GM12878 (cell line): ENCODE measurements around the gene ITPR2. TPM values are rescaled to one million over a fixed set of nuclear protein-coding genes. Genes with fewer than 3 reads are reported as not detected.

Experiments used
- ATAC-seq: fragments of 200-7000 bp; cut with Tn5 transposase; 3 replicates; pipeline ENCODE4 v1.9.1; 2020; ENCODE audit warnings: mild to moderate bottlenecking, moderate library complexity
- BruUV-seq: library from RNA; stranded (reverse); fragments of 400-500 nt; replicated peaks from 2 replicates; lab custom pipeline; 2021; lab: Mats Ljungman, UMichigan
- CTCF ChIA-PET: fragments of 300-600 bp; sonication (Branson Sonifier 250); formaldehyde crosslinking; extraction: SDS; loops from one replicate; lab custom pipeline; 2021; ENCODE audit warnings: inconsistent platforms; lab: Yijun Ruan, JAX
- POLR2A ChIA-PET: fragments of 350-600 bp; formaldehyde crosslinking; extraction: SDS; loops from one replicate; lab custom pipeline; 2021; ENCODE audit warnings: inconsistent platforms; lab: Charles Lee
- RAD21 ChIA-PET: fragments of 300-600 bp; sonication (Branson Sonifier 250); formaldehyde crosslinking; loops from one replicate; lab custom pipeline; 2023; ENCODE audit warnings: antibody characterized with exemption; ENCODE audit not compliant: unreplicated experiment; lab: Charles Lee
- SMC1A ChIA-PET: fragments of 300-600 bp; sonication (Branson Sonifier 250); formaldehyde crosslinking; loops from one replicate; lab custom pipeline; 2023; ENCODE audit not compliant: unreplicated experiment, uncharacterized antibody; lab: Charles Lee
- DNase-seq: peaks from one replicate; pipeline ENCODE4 v3.0.0-alpha.2; 2011; ENCODE audit warnings: low read depth, low spot score
- FAIRE-seq: peaks from 3 replicates; lab custom pipeline; 2011; peaks lifted over from hg19 to GRCh38; lab: Jason Lieb, UNC
- H2AFZ ChIP-seq: 2 replicates; pipeline ENCODE4 v1.6.0; 2011; ENCODE audit warnings: low read depth, low read length, control low read depth; ENCODE audit not compliant: control insufficient read depth
- H3K27ac ChIP-seq: 2 replicates; pipeline ENCODE4 v1.5.1; 2011; ENCODE audit warnings: control low read depth; ENCODE audit not compliant: control insufficient read depth, insufficient read depth
- H3K27me3 ChIP-seq, 2 experiments: replicated peaks in 1 of 2; 2 replicates each; pipeline versions ENCODE4 v1.6.0 to v1.6.1; 2011; ENCODE audit warnings: low read length in 1 of 2; ENCODE audit not compliant: control insufficient read depth in 2 of 2, insufficient read depth in 2 of 2
- H3K36me3 ChIP-seq, 2 experiments: 2 replicates each; pipeline ENCODE4 v1.5.1; 2011; ENCODE audit warnings: low read length in 1 of 2; ENCODE audit not compliant: control insufficient read depth in 2 of 2, insufficient read depth in 2 of 2
- H3K4me1 ChIP-seq: 2 replicates; pipeline ENCODE4 v1.6.1; 2011; ENCODE audit warnings: mild to moderate bottlenecking, low read length, moderate library complexity, mixed read lengths; ENCODE audit not compliant: control insufficient read depth, insufficient read depth
- H3K4me2 ChIP-seq: 2 replicates; pipeline ENCODE4 v1.6.0; 2011; ENCODE audit warnings: control low read depth; ENCODE audit not compliant: control insufficient read depth, insufficient read depth
- H3K4me3 ChIP-seq: fragments of 200-600 bp; sonication (generic); 2 replicates; pipeline ENCODE4 v1.5.1; 2016
- H3K79me2 ChIP-seq: 2 replicates; pipeline ENCODE4 v1.6.0; 2011; ENCODE audit warnings: low read length; ENCODE audit not compliant: control insufficient read depth, insufficient read depth
- H3K9ac ChIP-seq: 2 replicates; pipeline ENCODE4 v1.8.0; 2011; ENCODE audit warnings: low read length, control low read depth, mixed read lengths; ENCODE audit not compliant: control insufficient read depth, insufficient read depth
- H3K9me3 ChIP-seq: replicated peaks from 3 replicates; pipeline ENCODE4 v1.5.1; 2011; ENCODE audit warnings: mild to moderate bottlenecking, low read length; ENCODE audit not compliant: control insufficient read depth, insufficient read depth
- H4K20me1 ChIP-seq: 2 replicates; pipeline ENCODE4 v1.6.0; 2011; ENCODE audit not compliant: control insufficient read depth, insufficient read depth
- EGR1 ChIP-seq, 2 experiments: IDR thresholded peaks; 1 replicate in 1 of 2; 2 replicates in 1 of 2; pipeline ENCODE4 v1.6.1; 2011 to 2012; ENCODE audit warnings: low read depth in 2 of 2, low read length in 2 of 2, borderline replicate concordance in 1 of 2, mild to moderate bottlenecking in 1 of 2, moderate library complexity in 1 of 2
- HDAC6 ChIP-seq: fragments of 200-600 bp; sonication (generic); IDR thresholded peaks from one replicate; pipeline ENCODE4 v1.8.0; 2017; ENCODE audit warnings: antibody characterized with exemption; ENCODE audit not compliant: unreplicated experiment
- MLLT1 ChIP-seq: fragments of 450-650 bp; IDR thresholded peaks from 2 replicates; pipeline ENCODE4 v1.6.1; 2016; ENCODE audit warnings: mild to moderate bottlenecking
- POU2F2 ChIP-seq: IDR thresholded peaks from 3 replicates; pipeline ENCODE4 v1.6.1; 2011; ENCODE audit warnings: low read depth, mild to moderate bottlenecking, low read length, borderline replicate concordance
- REST ChIP-seq: IDR thresholded peaks from 2 replicates; pipeline ENCODE4 v1.6.1; 2012; ENCODE audit warnings: mild to moderate bottlenecking, low read depth, low read length
- STAT3 ChIP-seq: IDR thresholded peaks from 2 replicates; pipeline ENCODE4 v1.6.1; 2011; ENCODE audit warnings: low read depth, low read length, improper control_type of control experiment
- ZNF384 ChIP-seq: IDR thresholded peaks from 2 replicates; pipeline ENCODE4 v1.6.1; 2012; ENCODE audit warnings: low read depth, mild to moderate bottlenecking, low read length, improper control_type of control experiment, borderline replicate concordance
- ZNF687 ChIP-seq: fragments of 450-650 bp; IDR thresholded peaks from 2 replicates; pipeline ENCODE4 v1.6.1; 2017; ENCODE audit warnings: mild to moderate bottlenecking, moderate library complexity
- ZSCAN29 ChIP-seq: fragments of 450-650 bp; IDR thresholded peaks from 2 replicates; pipeline ENCODE4 v1.6.1; 2017; ENCODE audit warnings: mild to moderate bottlenecking, moderate library complexity
- WGBS: methylation state at CpG from one replicate; pipeline ENCODE4 v1.1.6; 2016; ENCODE audit warnings: low lambda C conversion rate; ENCODE audit not compliant: insufficient replicate concordance, insufficient coverage; ENCODE audit errors: missing lambda C conversion rate; 5-methylcytosine and 5-hydroxymethylcytosine counted together
- in situ Hi-C: fragments of 300-500 bp; cut with MboI; formaldehyde crosslinking; loops from 9 replicates; pipeline ENCODE4 v1.14.3; 2018; ENCODE audit warnings: mixed read lengths
- intact Hi-C: fragments of 100-400 bp; cut with micrococcal nuclease; formaldehyde crosslinking; loops from one replicate; pipeline ENCODE4 v1.14.2; 2022; ENCODE audit not compliant: unreplicated experiment
- polyA plus RNA-seq, 11 experiments: library from polyadenylated mRNA; depleted of rRNA in 4 of 11; unstranded in 6 of 11; stranded (reverse) in 5 of 11; fragments of >200 nt; fragmentation: Nextera tagmentation in 4 of 11; fragmentation: Illumina TruSeq in 1 of 11; extraction: Ambion mirVana in 4 of 11; extraction: Trizol in 1 of 11; gene quantifications; 1 replicate in 1 of 11; 2 replicates in 10 of 11; pipeline versions ENCODE4 v1.2.1 to v1.2.3, GENCODE V29; 2011 to 2016; ENCODE audit warnings: inconsistent platforms in 2 of 11, missing spikeins in 2 of 11, low read depth in 1 of 11
- total RNA-seq, 4 experiments: library from RNA; depleted of rRNA in 3 of 4; stranded (reverse); fragments of >200 nt in 3 of 4; fragmentation: Illumina TruSeq in 1 of 4; extraction: Trizol in 1 of 4; gene quantifications; 2 replicates each; pipeline versions ENCODE4 v1.2.1 to v1.2.3, GENCODE V29; 2013 to 2021

The ITPR2 gene
- total and polyA plus RNA-seq, 10 of the 15 experiments (the other 5 are each of a cell fraction or from before 2014, with no cell fraction given), result 7.5 to 76.2 (median 47.1) TPM

- no peaks in the 10 kb centered on the region for H3K27me3 ChIP-seq
- BruUV-seq, result TSS peak; percentile 73
- H2AFZ ChIP-seq, result no peak overlapping the region
- H4K20me1 ChIP-seq, result no peaks in the 10 kb centered on the region
- FAIRE-seq (peak; percentile 23), DNase-seq (peak; percentile 76), ATAC-seq (peak; percentile 63)
- H3K27ac ChIP-seq, result peak overlapping the region; percentile 97
- H3K4me2 ChIP-seq, result peak overlapping the region; percentile 85
- peaks cover 47% of the 10 kb centered on the region for H3K79me2 ChIP-seq
- peaks cover 9% of the 10 kb centered on the region; the same call in 2 of the 3 replicates for H3K9me3 ChIP-seq
- RAD21 ChIA-PET, result interaction anchor here (0.8 to 5.0 kb wide), 18 partner anchors 7 to 572 kb away, joined by 3 to 46 read pairs (median 5); partner anchors contain the start of gene ITPR2
- CTCF ChIA-PET, result interaction anchor here (0.9 to 4.4 kb wide), 11 partner anchors 8 to 286 kb away, joined by 3 to 22 read pairs (median 4); partner anchors contain the start of genes ITPR2 and TM7SF3
- intact Hi-C loops (loop anchor here (2.0 to 5.0 kb wide), 4 partner anchors 14 to 104 kb away; partner anchors contain the start of gene ITPR2), in situ Hi-C loops (no loop called here)
- SMC1A ChIA-PET, result interaction anchor here (0.6 to 5.4 kb wide), 19 partner anchors 8 to 609 kb away, joined by 3 to 96 read pairs (median 4); partner anchors contain the start of gene ITPR2
- POLR2A ChIA-PET, result interaction anchor here (0.6 to 4.0 kb wide), 14 partner anchors 9 to 572 kb away, joined by 3 to 17 read pairs (median 6); partner anchors contain the start of gene ITPR2
- WGBS, result 29% methylated on average over 5 of the region's 5 CpGs
- peaks cover 63% of the 10 kb centered on the region for H3K4me1 ChIP-seq
- H3K4me3 ChIP-seq, result peak overlapping the region; percentile 9; the same call in 1 of the 2 replicates
- H3K36me3 ChIP-seq, result no peaks in the 10 kb centered on the region; a peak in 2 of 4 replicates
- peak overlapping the region; percentile 28 for H3K9ac ChIP-seq
- 0 out of 2 replicates have a peak, but pooled peaks have one; percentile 40 for TF ChIP-seq ZSCAN29
- TF ChIP-seq POU2F2, result peak; percentile 88
- TF ChIP-seq REST, result 0 out of 2 replicates have a peak, but pooled peaks have one; percentile 46
- TF ChIP-seq ZNF687, result no peak; the same call in 1 of the 2 replicates
- TF ChIP-seq HDAC6, result no peak
- 0 out of 2 replicates have a peak, but pooled peaks have one; percentile 7 for TF ChIP-seq MLLT1
- TF ChIP-seq EGR1 (IDR thresholded peaks at IDR 0.05; ENCODE audit: borderline replicate concordance in 1 of 2, low read depth in 2 of 2, low read length in 2 of 2), result peak in 1 of 2 experiments; percentile 93; a peak in 2 of 3 replicates
- no peak for TF ChIP-seq ZNF384
- TF ChIP-seq STAT3, result 0 out of 2 replicates have a peak, but pooled peaks have one; percentile 58
Measured at GRCh38 chr12:26728205-26729050, 104.6 kb downstream of the ITPR2 start.
